ENCODE data around the gene TTC7B.
A peak's percentile ranks its signal among the peaks of the same experiment; 100 is the strongest.
"Not testable (repeated sequence)": the region's sequence is repeated elsewhere in the genome, so short reads cannot be mapped to it uniquely, and the experiment has no call there.

The TTC7B gene

DNA sequence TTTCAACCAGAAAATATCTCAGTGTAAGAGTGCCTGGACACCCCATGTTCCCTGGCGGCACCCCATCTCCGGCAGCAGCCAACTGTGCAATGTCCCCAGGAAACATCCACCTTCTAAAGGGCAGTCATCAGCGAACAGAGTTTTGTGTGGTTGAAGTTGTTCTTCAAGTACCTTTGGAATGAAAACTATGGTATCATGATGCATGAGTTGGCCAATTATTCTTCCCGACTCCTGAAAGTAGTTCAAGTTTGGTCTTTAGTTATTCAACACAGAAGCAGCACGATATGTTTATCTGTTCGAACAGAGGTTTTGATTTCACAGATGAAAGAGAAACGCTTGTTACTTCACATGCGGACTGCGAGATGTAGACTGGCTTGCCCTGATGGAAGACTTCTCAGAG lies 21.1 kb upstream of the TTC7B start:
- H3K27ac ChIP-seq, result no peak overlapping the region
- H3K4me3 ChIP-seq, result no peak overlapping the region

DNA sequence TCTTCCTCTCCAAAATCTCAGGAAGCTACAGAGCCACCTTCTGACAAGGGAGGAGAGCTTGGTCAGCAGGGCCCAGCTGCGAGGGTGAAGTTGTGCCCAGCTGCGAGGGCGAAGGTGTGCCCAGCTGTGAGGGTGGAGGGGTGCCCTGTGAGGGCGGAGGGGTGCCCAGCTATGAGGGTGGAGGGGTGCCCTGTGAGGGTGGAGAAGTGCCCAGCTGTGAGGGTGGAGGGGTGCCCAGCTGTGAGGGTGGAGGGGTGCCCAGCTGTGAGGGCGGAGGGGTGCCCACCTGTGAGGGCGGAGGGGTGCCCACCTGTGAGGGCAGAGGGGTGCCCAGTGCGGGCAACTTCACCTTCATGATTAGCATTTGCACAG lies 20.4 kb upstream of the TTC7B start:
- Histone ChIP-seq H3K27ac (no peak overlapping the region), H3K4me3 (no peak overlapping the region)

- Histone ChIP-seq H3K27ac (no peak overlapping the region), H3K4me3 (no peak overlapping the region)
Observed at GRCh38 chr14:90831821-90832220, 15.6 kb upstream of the TTC7B start.

- no peak overlapping the region for H3K4me3 ChIP-seq
- no peak overlapping the region for H3K27ac ChIP-seq
Observed at GRCh38 chr14:90830931-90831701, 14.9 kb upstream of the TTC7B start.

- Histone ChIP-seq H3K4me3 (no peak overlapping the region), H3K27ac (peak overlapping the region in 1 of 21 experiments; percentile 75)
Observed at GRCh38 chr14:90829677-90830076, 13.4 kb upstream of the TTC7B start.

- Histone ChIP-seq H3K4me3 (peak overlapping the region; percentile 0 to 25 (median 21)), H3K27ac (peak overlapping the region in 19 of 21 experiments; percentile 2 to 81 (median 58))
Observed at GRCh38 chr14:90828642-90829487, 12.6 kb upstream of the TTC7B start.

DNA sequence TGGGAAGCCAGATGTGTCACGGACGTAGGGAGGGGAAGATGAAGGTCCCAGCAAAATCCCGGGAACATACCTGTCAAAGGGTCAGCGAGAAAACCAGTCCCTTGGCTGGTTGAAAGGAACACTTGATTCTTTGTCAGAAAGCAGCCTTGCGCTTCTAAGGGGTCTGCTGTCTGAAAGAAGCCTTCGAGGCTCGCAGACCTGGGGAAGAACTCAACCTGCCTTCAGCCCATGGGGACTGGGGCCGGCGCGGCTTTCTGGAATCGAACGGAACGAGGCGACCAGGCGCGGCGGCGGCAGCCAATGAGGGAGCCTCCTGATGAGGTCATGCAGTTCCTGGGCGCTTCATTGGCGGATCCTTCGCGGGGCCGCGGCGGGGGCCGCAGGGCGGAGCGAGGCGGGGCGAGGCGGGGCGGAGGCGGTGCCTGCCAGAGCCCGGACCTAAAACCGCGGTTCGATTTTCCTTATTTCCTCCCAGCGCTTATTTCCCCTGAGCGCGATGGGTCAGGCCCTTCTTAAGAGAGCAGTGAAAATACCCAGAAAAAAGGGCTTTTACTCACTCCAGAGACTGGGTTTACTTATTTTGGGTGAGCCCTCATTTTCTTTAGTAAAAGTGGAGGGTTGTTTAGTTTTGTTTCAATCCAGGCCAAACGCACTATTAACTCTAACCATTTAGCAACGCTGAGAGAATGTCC lies 11.8 kb upstream of the TTC7B start:
- Histone ChIP-seq H3K27ac (peak overlapping the region in 19 of 21 experiments; percentile 2 to 81 (median 58)), H3K4me3 (peak overlapping the region; percentile 0 to 25 (median 21))

- H3K27ac ChIP-seq, H3K4me3 ChIP-seq: not testable (repeated sequence)
Observed at GRCh38 chr14:90823542-90823941, 7.3 kb upstream of the TTC7B start.

GRCh38 chr14:90820958-90821357 lies 4.7 kb upstream of the TTC7B start:
- Histone ChIP-seq H3K27ac (no peak overlapping the region), H3K4me3 (no peak overlapping the region)

GRCh38 chr14:90819734-90820393 lies 3.6 kb upstream of the TTC7B start:
- Histone ChIP-seq H3K4me3 (no peak overlapping the region), H3K27ac (peak overlapping the region in 1 of 21 experiments; percentile 6)

DNA sequence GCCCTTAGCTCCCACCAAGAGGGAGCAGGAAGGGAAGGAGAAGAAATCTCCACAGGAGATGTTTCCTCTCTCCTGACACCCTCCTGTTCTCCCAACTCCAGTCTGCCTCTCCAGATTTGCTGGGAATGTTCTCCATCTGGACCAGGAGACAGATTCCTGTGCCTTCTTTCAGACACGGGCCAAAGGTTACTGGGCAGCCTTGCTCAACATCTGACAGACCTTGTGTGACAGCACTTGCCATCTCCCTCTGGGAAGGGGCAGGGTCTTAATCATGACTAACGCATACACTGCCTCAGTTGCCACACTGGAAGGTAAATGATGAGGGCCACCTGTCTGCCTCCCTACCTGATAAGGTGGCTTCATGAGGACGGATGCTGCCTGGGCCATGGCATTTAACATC lies 2.5 kb upstream of the TTC7B start:
- no peak overlapping the region for H3K27ac ChIP-seq

GRCh38 chr14:90816681-90817436 lies 629 bp upstream of the TTC7B start:
- peak overlapping the region in 4 of 21 experiments; percentile 10 to 65 (median 35) for H3K27ac ChIP-seq

More for the DNA sequence above, 2.5 kb upstream of the TTC7B start:
- H3K4me3 ChIP-seq, result no peak overlapping the region

DNA sequence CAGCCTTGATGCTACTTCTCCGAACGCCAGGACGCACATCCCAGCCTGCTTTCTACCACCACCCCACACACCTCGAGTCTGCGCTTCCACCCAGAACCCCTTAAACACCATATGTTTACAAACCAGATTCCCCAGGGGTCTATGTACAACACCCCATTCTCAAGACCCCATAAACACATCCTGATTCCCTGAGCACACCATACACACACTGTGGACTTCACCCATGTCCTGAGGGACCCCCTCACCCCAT lies 733 bp downstream of the TTC7B start:
- peak overlapping the region in 9 of 21 experiments; percentile 11 to 81 (median 56) for H3K27ac ChIP-seq

More at GRCh38 chr14:90816681-90817436, 629 bp upstream of the TTC7B start:
- peak overlapping the region in 2 of 7 experiments; percentile 12 to 63 for H3K4me3 ChIP-seq

DNA sequence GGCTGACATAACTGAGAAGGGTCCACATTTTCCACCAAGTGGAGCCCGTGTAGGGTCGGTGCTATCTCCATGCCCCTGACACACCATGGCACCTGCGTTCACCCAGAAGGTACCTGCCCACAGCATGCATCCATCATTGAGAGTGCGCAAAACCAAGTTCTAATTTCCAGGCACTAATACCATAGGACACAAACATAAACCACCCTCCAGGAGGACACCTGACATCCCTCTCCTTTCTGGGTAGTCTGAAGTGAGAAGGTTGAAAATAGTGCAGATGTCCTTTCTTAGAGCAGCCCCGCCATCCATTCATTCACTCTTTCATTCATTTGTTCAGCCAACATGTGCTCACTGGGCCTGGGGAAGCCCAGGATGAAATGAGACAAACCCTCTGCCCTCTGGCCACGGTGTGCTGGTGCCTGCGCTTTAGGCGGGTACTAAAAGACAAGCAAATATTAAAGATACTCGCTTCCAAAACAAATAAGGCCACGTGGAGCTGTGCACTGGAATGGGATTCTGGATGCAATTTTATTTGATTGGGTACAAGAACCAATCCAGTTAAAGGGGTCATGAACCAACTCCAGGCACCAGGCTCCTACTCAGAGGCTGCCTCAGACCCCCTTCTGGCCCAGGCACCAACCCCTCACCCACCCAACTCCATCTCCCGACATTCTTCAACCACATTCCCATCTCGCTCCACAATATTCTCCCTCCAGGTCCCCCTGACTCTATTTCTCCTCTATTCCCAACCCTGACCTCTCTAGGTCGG lies 1.2 kb downstream of the TTC7B start:
- H3K4me3 ChIP-seq, result peak overlapping the region; percentile 40 to 63 (median 48)
- peak overlapping the region in 2 of 21 experiments; percentile 65 to 81 for H3K27ac ChIP-seq

More for the DNA sequence above, 733 bp downstream of the TTC7B start:
- peak overlapping the region; percentile 40 to 63 (median 48) for H3K4me3 ChIP-seq

DNA sequence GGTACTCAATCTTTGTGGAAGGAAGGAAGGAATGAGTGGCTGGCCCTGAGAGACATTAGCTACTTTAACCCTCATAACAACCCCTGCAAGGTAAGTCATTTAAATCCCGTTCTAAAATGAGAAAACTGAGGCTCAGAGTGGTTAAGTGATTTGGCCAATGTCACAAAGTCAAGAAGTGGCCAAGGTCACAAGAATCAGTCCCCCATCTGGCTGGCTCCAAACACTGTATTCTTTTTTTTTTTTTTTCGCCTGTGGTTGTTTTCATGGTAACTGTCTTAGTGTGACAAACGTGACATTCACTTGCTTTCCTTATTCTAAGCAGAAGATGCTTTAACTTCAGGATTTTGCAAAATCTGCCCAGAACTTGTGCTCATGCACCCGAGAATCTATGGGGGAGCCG lies 2.8 kb downstream of the TTC7B start:
- Histone ChIP-seq H3K27ac (no peak overlapping the region), H3K4me3 (no peak overlapping the region)

- H3K27ac ChIP-seq, result no peak overlapping the region
- no peak overlapping the region for H3K4me3 ChIP-seq
Observed at GRCh38 chr14:90812109-90812508, 4.1 kb downstream of the TTC7B start.

- no peak overlapping the region for H3K4me3 ChIP-seq
- H3K27ac ChIP-seq, result no peak overlapping the region
Observed at GRCh38 chr14:90811641-90812040, 4.6 kb downstream of the TTC7B start.

- Histone ChIP-seq H3K4me3 (no peak overlapping the region), H3K27ac (no peak overlapping the region)
Observed at GRCh38 chr14:90810806-90811205, 5.4 kb downstream of the TTC7B start.
